Esophagus muscularis mucosa (tissue), 4 donors: Measurements from ENCODE around the gene NECTIN2.

Experiments used
- EP300 ChIP-seq: sonication (generic); formaldehyde crosslinking; IDR thresholded peaks from one replicate; pipeline ENCODE4 v1.6.1; 2017; ENCODE audit warnings: antibody characterized with exemption
- POLR2A ChIP-seq: fragments of 450-650 bp; IDR thresholded peaks from one replicate; pipeline ENCODE4 v1.6.1; 2017; ENCODE audit warnings: antibody characterized with exemption, moderate library complexity, mild to moderate bottlenecking, low read depth
- TF ChIP-seq, protein P1 (sequence below), 3 experiments: fragments of 200-600 bp in 2 of 3; fragments of 450-650 bp in 1 of 3; sonication (generic) in 2 of 3; IDR thresholded peaks; one replicate each; pipeline ENCODE4 v1.5.1; 2017 to 2019; ENCODE audit warnings: antibody characterized with exemption in 3 of 3, mild to moderate bottlenecking in 2 of 3, moderate library complexity in 1 of 3

- TF ChIP-seq POLR2A (no peak), EP300 (no peak)
- TF ChIP-seq, protein P1, sequence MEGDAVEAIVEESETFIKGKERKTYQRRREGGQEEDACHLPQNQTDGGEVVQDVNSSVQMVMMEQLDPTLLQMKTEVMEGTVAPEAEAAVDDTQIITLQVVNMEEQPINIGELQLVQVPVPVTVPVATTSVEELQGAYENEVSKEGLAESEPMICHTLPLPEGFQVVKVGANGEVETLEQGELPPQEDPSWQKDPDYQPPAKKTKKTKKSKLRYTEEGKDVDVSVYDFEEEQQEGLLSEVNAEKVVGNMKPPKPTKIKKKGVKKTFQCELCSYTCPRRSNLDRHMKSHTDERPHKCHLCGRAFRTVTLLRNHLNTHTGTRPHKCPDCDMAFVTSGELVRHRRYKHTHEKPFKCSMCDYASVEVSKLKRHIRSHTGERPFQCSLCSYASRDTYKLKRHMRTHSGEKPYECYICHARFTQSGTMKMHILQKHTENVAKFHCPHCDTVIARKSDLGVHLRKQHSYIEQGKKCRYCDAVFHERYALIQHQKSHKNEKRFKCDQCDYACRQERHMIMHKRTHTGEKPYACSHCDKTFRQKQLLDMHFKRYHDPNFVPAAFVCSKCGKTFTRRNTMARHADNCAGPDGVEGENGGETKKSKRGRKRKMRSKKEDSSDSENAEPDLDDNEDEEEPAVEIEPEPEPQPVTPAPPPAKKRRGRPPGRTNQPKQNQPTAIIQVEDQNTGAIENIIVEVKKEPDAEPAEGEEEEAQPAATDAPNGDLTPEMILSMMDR (IDR thresholded peaks at IDR 0.05) = no peak
Observed at GRCh38 chr19:44909775-44910174, 63.7 kb downstream of the NECTIN2 start.
